GM18867 (cell line): ENCODE results near the gene PNRC2.
"Not testable (repeated sequence)": the region's sequence is repeated elsewhere in the genome, so short reads cannot be mapped to it uniquely, and the experiment has no call there.

Experiments
- ATAC-seq: cut with Tn5 transposase; IDR thresholded peaks from one replicate; pipeline ENCODE4 v1.9.1; 2021; ENCODE audit warnings: mild to moderate bottlenecking, moderate library complexity; ENCODE audit not compliant: unreplicated experiment

The PNRC2 gene

DNA sequence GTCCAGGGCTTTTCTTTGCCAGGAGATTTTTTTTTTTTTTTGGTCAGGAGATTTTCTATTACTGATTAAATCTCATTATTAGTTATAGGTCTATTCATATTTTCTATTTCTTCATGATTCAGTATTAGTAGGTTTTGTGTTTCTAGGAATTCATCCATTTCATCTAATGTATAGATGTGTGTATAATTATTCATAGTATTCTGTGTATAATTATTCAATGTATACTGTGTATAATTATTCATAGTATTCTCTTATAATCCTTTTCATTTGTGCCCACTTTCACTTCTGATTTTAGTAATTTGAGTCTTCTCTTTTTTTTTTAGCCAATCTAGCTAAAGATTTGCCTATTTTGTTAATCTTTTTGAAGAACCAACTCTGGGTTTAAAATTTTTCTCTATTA is 12.3 kb upstream of the PNRC2 start:
- ATAC-seq, result no peak

DNA sequence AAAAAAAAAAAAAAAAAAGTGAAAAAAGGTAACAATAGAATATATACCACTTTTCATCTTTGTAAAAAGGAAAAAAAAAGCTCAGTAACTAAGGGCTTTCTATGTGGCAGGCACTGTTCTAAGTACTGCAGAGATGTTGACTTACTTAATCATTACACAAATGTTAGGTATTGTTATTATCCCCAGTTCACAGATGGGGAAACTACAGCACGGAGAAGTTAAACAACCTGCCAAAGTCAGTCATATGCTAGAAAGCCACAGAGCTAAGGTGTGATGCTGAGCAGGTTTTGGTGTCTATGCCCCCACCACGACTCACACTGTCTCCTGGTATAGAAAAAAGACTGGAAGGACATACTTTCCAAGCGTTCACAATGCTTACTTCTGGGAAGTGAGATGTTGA is 6.6 kb upstream of the PNRC2 start:
- ATAC-seq, result no peak

DNA sequence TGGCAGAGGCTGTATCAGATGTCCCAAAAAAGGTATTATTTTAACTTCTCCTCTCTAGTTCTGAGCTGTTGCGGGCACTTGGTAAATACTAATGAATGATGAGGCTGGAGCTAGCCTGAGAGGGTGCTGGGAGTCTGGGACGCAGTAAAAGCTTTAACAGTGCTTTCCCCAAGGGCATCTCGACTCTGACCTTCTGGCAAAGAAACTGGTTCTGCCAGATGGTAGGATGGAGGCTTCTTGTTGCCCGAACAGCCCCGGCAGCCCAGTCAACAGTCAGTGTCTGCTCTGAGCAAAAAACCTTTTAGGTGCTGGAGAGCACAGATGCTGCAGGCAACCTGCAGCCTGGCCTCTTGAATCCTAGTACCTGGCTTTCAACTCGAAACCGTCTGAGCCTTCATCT is 2.5 kb upstream of the PNRC2 start:
- ATAC-seq, result no peak

DNA sequence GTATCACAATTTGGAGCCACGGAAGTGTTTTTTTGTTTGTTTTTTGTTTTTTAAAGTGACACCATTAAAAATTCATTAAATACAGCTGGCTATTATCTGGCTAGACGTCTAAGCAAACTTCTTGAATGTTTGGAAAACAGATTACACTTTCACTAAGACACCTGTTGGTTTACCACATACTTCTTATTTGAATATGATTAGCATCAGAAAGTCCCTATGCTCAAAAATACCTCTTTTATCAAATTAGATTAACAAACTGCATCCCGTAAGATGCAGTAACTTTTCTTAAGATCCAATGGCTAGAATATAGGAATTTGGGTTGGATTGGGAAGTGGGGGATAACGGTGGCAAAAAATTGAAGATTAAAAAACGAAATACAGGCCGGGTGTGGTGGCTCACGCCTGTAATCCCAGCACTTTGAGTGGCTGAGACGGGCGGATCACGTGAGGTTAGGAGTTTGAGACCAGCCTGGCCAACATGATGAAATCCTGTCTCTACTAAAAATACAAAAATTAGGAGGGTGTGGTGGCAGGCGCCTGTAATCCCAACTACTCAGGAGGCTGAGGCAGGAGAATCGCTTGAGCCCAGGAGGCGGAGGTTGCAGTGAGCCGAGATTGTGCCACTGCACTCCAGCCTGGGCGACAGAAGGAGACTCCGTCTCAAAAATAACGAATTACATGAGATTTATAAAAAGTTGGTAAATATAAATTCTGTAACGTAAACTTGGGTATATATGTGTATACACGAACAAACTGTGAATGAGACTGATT is 1.4 kb upstream of the PNRC2 start:
- ATAC-seq, result not testable (repeated sequence)

DNA sequence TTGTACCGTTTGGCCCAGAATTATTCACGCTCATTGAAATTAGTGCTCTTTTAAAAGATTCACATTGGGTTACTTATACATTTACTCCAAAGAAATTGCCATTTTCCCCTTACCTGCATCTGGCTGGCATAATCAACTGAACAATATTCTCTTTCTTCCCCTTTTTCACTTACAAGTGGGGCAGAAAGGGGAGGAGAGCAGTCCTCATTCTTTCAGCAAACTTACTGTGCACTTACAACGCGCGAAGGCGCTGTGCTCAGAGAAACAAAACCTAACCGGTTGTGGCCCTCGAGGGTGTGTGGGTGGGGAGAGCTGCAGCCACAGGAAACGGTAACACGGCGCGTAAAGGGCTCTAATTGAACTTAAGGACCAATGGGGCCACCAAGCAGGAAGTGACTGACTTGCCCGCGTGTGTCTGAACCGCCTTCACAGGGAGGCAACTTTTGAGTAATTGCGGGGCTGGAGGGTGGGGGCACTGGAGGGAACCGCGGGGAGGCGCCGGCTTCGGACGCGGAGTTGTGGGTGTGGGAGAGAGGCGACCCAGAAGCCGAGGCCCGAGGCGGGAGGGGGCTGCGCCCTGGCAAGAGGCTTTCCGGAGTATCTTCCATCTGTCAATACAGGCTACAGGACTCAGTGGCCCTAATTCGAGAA is 693 bp upstream of the PNRC2 start:
- ATAC-seq, result peak; percentile 68

DNA sequence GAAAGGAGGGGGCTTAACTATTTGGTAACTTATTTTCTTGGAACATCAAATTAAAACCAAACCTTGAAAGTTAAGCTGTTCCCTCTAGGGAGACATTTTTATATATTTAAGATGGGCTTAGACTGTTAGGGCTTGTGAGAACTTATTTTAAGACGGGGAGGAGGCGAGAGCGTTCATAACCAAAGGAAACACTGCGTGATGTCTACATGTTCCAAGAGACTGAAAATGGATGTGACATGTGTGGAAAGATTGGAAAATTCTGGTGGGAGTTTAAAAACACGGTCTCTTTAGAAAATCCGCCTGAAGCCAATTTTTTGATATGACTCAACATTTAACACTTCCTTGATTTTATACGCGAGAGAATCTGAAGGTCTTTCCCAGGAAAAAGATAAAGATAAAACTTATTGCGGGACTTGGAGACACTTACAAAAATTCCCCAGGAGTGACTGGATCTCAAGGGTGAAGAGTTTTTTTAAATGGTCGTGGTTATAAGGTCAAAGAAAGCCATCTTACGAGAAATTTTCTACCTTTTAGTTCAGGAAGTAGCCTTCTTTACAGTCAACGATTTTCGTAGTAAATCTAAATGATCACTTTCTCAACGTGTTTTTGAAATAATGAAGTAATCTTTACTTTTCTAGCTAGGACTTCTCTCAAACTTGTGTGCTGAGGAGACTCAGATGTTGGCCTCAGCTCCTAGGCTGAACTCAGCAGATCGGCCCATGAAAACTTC is 828 bp downstream of the PNRC2 start:
- ATAC-seq, result no peak

GRCh38 chr1:23963617-23964234 is 4.1 kb downstream of the PNRC2 start:
- ATAC-seq, result no peak

- ATAC-seq, result no peak
Observed at GRCh38 chr1:23964235-23964668, 4.6 kb downstream of the PNRC2 start.

DNA sequence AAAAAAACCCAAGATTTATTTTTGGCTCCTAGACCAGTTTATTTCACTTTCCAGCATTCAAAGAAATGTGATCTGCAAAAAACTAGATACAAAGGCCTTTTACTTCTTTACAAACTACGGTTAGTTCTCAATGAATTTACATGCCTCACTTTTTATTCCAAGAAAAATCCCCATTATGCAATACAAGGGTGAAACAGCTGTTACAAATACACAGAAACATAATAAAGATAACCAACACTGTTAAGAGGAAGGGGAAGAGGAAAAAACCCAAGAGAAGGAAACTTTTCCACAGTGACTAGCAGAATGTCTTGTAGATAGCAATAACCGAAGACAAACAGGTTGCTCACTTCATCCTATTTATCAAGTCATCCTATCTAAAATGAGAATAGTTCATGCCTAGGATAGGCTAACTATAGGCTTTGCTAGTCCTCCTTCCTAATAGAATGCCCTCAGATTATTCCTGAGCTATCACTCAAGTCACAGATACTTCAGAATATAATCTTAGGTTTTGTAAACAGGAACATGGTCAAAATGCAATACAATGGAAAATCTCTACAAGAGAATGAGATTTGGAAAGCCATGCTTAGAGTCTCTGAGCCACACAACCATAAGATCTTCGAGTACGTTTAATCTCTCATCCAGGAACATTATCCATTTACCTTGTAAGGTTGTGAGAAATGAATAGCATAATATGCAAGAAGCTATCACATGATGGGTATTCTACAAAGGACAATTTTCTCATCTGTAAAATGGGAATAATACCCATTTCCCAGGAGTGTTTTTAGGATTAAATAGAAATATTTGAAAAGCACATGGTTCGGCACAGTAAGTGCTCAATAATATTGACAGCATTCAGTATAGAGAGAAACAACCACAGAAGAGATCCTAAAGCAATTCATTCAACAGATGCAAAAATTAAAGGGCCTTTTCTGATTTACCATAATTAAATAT is 5.4 kb downstream of the PNRC2 start:
- no peak for ATAC-seq

DNA sequence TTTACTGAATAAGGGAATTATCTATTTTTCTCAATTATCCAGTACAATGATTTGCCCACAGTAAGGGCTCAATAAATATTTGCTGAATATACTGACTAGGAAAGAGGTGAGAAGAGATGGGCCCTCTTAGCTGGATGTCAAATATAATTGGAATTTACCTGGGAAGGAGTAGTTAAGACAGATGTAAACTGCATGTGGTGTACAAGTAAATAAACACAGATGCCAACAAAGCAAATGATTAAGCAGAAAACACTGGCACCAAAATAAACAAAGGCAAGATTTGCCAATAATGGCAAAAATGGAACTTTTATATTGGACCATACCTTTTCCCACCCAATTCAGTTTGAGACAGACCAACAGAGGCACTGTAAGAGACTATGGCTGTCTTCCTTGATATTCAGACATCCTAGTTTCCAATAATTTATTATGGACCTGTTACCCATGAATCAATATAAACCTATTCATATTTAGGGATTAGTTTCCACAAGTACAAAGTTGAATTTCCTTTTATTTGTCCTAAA is 7.4 kb downstream of the PNRC2 start:
- ATAC-seq, result no peak

DNA sequence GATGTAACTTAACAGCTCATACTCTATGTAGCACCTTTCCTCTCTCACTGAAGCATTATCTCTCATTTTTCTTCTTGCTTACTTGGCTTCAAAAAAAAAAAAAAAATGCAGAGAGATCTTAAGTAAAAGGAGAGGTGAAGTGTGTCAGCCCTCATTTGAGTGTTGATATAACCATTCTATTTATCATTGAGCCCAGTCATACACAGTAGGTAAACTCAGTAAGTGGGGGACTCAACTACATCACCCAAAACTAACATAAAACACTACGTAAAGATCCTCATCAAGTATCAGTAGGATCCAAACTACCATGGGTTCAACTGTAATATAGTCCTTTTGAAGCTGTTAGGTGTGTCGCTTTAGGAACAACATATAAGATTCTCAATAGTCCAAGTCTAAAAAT is 8.2 kb downstream of the PNRC2 start:
- ATAC-seq, result no peak

DNA sequence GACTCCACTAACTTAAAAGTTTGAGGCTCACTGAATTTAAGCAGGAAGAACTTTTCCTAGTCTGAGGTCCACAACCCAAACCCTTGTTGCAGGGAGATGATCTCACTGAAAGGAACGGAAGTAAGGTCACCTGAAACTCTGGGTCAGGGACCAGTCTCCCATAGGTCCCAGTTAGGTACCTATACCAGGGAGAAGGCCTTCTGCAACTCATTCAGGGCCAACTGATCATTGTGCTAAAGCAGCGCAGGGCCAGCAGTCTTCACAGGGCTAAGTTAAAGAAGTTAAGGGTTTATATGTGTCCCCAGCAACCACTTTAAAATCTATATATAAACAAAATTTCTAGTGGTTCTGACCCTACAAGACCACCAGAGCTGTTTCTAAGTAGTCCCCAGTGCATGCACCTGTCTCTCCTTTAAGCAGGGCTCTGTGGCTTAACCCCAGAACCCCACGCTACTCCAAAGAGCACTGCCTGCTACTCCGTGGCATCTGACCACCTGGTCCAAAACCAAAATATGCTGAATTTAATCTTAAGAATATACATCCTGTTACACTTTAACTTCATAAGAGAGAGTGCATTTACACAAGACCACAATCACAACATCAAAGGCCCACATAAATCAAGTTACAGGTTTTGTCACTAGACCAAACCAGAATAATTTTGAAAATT is 17.7 kb downstream of the PNRC2 start:
- no peak for ATAC-seq

GRCh38 chr1:23977854-23978191 is 18.2 kb downstream of the PNRC2 start:
- no peak for ATAC-seq

- ATAC-seq, result no peak
Observed at GRCh38 chr1:23978805-23979204, 19.2 kb downstream of the PNRC2 start.

DNA sequence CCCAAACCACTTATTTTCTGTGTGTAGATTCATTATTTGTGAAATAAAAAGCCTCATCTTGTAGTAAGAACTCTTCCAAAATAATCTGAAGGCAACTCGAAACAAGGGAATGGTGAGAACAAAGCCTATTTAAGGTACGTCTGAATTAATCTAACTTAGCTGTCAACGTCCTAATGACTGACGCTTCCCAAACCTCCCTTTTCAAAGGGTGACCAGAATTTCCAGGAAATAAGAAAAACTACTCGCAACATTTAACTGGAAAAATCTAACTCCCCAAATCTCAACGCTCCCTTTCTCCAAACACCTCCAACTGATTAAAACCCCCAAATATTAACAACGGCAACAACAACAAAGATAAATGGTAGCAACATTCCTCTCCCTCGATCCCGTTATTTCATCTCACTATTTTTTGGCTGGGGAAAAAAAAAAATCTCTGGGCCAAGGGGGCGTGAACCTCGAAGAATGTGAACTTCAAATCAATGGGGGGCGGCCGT is 19.8 kb downstream of the PNRC2 start:
- ATAC-seq, result no peak

DNA sequence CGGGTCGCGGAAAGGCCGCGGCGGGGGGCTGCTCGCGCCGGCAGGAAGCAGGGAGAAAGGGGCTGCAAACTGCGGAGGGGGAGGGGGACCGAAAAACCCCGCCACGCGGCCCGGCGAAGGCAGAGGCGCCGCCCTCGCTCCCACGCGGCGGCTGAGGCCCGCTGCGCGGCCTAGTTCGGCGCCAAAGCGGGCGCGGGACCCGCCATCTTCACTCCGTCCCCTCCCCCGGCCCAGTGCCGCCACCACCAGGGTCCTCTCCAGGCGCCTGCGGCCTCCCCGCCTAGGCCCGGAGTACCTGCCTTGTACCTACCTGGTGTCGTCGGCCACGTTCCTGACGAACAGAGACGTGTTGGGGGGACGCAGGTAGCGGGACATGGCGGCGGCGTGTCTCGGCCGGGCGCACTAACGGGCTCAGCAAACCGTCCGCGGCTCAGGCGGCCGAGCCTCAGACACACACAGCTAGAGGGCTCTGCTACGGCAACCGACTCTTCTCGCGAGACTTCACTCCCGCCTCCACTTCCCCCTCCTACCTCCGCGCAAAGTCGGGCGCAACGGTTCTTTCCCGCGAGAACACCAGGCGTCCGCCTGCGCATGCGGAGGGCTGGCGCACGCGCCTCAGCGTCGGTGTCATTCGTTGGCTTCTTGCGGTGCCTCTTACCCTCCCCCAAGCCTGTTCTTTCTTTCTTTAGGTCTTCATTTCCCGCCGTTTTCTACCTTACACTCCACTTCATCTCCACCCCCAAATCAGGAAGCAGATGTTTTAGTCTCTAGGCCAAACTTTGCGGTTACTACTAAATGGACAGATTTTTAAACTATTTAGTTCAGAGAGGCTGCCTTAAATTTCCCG is 20.5 kb downstream of the PNRC2 start, which contains the start of gene SRSF10:
SRSF10 (minus strand) TSS at position 447 of the 847 bp plus-strand sequence; CDS start at position 375, 72 bp downstream.
- peak; percentile 89 for ATAC-seq

DNA sequence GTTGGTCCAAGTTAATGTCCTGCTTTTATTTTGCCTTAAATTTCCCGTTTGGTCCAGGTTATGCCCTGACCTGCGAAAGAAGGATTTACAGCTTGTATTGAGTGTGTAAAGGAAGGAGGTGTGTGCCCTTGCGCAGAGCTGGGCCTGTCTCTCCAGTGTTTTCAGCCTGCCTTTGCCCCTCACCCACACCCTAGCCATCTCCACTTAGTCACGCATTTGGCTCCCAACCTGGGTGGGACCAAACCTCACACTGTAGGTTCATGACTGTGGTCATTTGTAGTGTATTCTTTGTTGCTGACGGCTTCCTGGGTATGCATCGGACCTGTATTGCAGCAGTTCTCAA is 21.1 kb downstream of the PNRC2 start:
- peak; percentile 22 for ATAC-seq

- no peak for ATAC-seq
Observed at GRCh38 chr1:23984417-23985186, 25.0 kb downstream of the PNRC2 start.
